T-helper 17 cell (primary cell): ENCODE results near the gene KLHDC1. TPM values are rescaled to one million over a fixed set of nuclear protein-coding genes. Genes with fewer than 3 reads are reported as not detected.
"Not testable (repeated sequence)": the region's sequence is repeated elsewhere in the genome, so short reads cannot be mapped to it uniquely, and the experiment has no call there.

Experiments used
- ATAC-seq: fragments of 150-1000 bp; cut with Tn5 transposase; 2 replicates; pipeline ENCODE4 v1.10.0; 2021; ENCODE audit warnings: mild to moderate bottlenecking, moderate library complexity
- DNase-seq, 3 donors: peaks; one replicate each; pipeline versions ENCODE4 v3.0.0 to v3.0.0-alpha.2; 2020 to 2021
- H3K9me3 ChIP-seq: one replicate; pipeline ENCODE4 v1.7.0; 2013; ENCODE audit warnings: low read length, mild to moderate bottlenecking; ENCODE audit not compliant: control insufficient read depth, poor library complexity, severe bottlenecking
- H3K27ac Mint-ChIP-seq: one replicate; pipeline ENCODE4 v1.8.0; 2022; ENCODE audit warnings: mild to moderate bottlenecking, moderate library complexity, mixed read lengths
- H3K27me3 Mint-ChIP-seq: one replicate; pipeline ENCODE4 v1.8.0; 2022; ENCODE audit warnings: mixed read lengths
- H3K36me3 Mint-ChIP-seq: one replicate; pipeline ENCODE4 v1.8.0; 2022; ENCODE audit warnings: low read depth, mixed read lengths
- H3K4me1 Mint-ChIP-seq: one replicate; pipeline ENCODE4 v1.8.0; 2022; ENCODE audit warnings: mild to moderate bottlenecking, mixed read lengths
- H3K4me3 Mint-ChIP-seq: one replicate; pipeline ENCODE4 v1.8.0; 2022; ENCODE audit warnings: mild to moderate bottlenecking, moderate library complexity, mixed read lengths
- total RNA-seq, 4 donors: library from RNA in 2 of 4; stranded (reverse) in 2 of 4; gene quantifications; one replicate each; pipeline ENCODE4 v1.2.3 and lab custom pipeline; 2022 to 2026

Gene KLHDC1
- total RNA-seq, 2 donors from 2014 or later: 7.4 to 7.5 TPM

DNA sequence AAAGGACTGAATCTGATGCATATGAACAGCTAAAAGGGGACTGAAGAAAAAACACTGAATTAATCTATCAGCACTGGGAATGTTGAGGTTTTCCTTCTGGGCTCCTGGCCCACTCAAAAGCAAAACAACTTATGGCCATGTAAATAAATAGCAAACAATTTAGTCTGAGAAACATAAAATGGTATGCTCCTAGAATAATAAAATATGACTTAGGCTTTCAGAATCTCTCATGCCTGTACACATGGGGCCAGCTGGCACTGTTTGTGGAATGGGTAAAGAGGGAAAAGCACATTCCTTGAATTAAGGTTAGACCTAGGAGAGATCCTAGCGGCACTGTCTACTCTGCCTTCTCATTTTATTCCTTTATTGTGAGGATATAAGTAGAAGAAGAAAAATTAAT, 81.2 kb downstream of the KLHDC1 start:
- ATAC-seq (no peak), DNase-seq (no peak)
- H3K9me3 ChIP-seq: no peaks in the 10 kb centered on the region
- Mint-ChIP-seq H3K36me3 (peaks cover 5% of the 10 kb centered on the region), H3K27ac (no peak overlapping the region), H3K27me3 (no peaks in the 10 kb centered on the region), H3K4me1 (peaks cover 20% of the 10 kb centered on the region), H3K4me3 (no peak overlapping the region)

DNA sequence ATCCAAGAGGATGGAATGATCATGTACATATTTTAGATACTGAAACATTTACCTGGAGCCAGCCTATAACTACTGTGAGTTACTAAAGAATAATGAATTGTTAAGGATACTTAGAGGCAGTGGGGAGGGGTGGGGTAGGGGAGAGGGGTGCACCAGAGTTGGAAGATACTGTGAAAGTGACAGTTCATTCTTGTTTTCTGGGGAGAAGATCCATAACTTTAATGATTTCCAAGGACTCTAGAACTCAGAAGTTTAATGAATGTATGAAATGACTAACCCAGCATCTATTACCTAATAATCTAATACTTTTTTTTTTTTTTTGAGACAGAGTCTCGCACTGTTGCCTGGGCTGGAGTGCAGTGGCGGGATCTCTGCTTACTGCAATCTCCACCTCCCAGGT, 85.5 kb downstream of the KLHDC1 start:
- H3K4me1 Mint-ChIP-seq: peaks cover 9% of the 10 kb centered on the region
- DNase-seq (no peak), ATAC-seq (no peak)
- H3K9me3 ChIP-seq: no peaks in the 10 kb centered on the region
- H3K27me3 Mint-ChIP-seq: no peaks in the 10 kb centered on the region
- no peak overlapping the region for H3K27ac Mint-ChIP-seq
- peaks cover 9% of the 10 kb centered on the region for H3K36me3 Mint-ChIP-seq
- H3K4me3 Mint-ChIP-seq: no peak overlapping the region

GRCh38 chr14:49781040-49781439, 88.1 kb downstream of the KLHDC1 start:
- H3K9me3 ChIP-seq, DNase-seq, H3K4me1 Mint-ChIP-seq, H3K27me3 Mint-ChIP-seq, H3K4me3 Mint-ChIP-seq, ATAC-seq, H3K36me3 Mint-ChIP-seq: not testable (repeated sequence)
- H3K27ac Mint-ChIP-seq: peak overlapping the region; percentile 43

- ATAC-seq (no peak), DNase-seq (no peak)
- peaks cover 2% of the 10 kb centered on the region for H3K4me1 Mint-ChIP-seq
- H3K4me3 Mint-ChIP-seq: no peak overlapping the region
- H3K27me3 Mint-ChIP-seq: no peaks in the 10 kb centered on the region
- no peak overlapping the region for H3K27ac Mint-ChIP-seq
- H3K9me3 ChIP-seq: no peaks in the 10 kb centered on the region
- H3K36me3 Mint-ChIP-seq: peaks cover 7% of the 10 kb centered on the region
Measured at GRCh38 chr14:49783394-49784014, 90.6 kb downstream of the KLHDC1 start.

GRCh38 chr14:49786315-49786714, 93.4 kb downstream of the KLHDC1 start:
- Mint-ChIP-seq H3K36me3 (peaks cover 8% of the 10 kb centered on the region), H3K27ac (peak overlapping the region; percentile 39), H3K27me3 (no peaks in the 10 kb centered on the region), H3K4me3 (no peak overlapping the region), H3K4me1 (peaks cover 7% of the 10 kb centered on the region)
- DNase-seq (no peak), ATAC-seq (no peak)
- H3K9me3 ChIP-seq: no peaks in the 10 kb centered on the region

- Mint-ChIP-seq H3K4me1 (peaks cover 14% of the 10 kb centered on the region), H3K36me3 (peaks cover 12% of the 10 kb centered on the region), H3K27ac (peak overlapping the region; percentile 34), H3K27me3 (no peaks in the 10 kb centered on the region), H3K4me3 (no peak overlapping the region)
- no peaks in the 10 kb centered on the region for H3K9me3 ChIP-seq
- ATAC-seq (no peak), DNase-seq (no peak)
Measured at GRCh38 chr14:49792618-49793017, 99.7 kb downstream of the KLHDC1 start.

DNA sequence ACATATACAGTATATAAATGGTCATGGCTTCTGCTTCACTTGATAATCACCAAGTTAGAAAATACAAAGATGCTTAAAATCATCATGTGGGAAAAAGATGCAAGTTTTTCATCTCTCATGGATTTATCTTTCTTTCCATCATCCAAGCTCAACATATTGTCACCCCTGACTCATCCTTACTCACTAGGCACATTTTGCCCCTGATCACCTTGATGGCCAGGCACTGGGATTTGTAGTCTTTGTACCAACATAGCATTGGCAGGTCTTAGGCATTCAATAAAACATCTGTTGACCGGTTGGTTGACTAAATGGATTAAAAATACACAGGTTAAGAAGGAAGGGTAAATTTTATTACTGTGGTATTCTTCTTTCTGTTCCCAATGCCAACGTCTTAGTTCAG, 103.1 kb downstream of the KLHDC1 start:
- DNase-seq: no peak
- peaks cover 10% of the 10 kb centered on the region for H3K36me3 Mint-ChIP-seq
- no peak for ATAC-seq
- no peaks in the 10 kb centered on the region for H3K9me3 ChIP-seq
- peak overlapping the region; percentile 73 for H3K27ac Mint-ChIP-seq
- peaks cover 6% of the 10 kb centered on the region for H3K4me1 Mint-ChIP-seq
- H3K4me3 Mint-ChIP-seq: no peak overlapping the region
- H3K27me3 Mint-ChIP-seq: no peaks in the 10 kb centered on the region

Other genes with a start within 250 kb of the KLHDC1 start
- gene RPS29, start 106.7 kb upstream of the KLHDC1 start, total RNA-seq: 1,000 to 10,000 TPM; 3,969 to 4,133 TPM
- 10 to 100 TPM in 1 of 2 donors, 1 to 10 TPM in 1; 7.4 to 10.3 TPM for gene LRR1, start 94.2 kb upstream of the KLHDC1 start, total RNA-seq
- gene RPL36AL, start 72.5 kb upstream of the KLHDC1 start, total RNA-seq: 100 to 1,000 TPM; 209 to 250 TPM
- gene MGAT2, start 72.3 kb upstream of the KLHDC1 start, total RNA-seq: 10 to 100 TPM; 30.0 to 34.5 TPM
- 10 to 100 TPM; 25.7 to 34.0 TPM for gene DNAAF2, start 57.9 kb upstream of the KLHDC1 start, total RNA-seq
- gene POLE2, start 4.9 kb upstream of the KLHDC1 start, total RNA-seq: 1 to 10 TPM; 1.0 to 2.2 TPM
- gene KLHDC2, start 75.0 kb downstream of the KLHDC1 start, total RNA-seq: 10 to 100 TPM; 73.5 to 79.2 TPM
- 10 to 100 TPM; 83.4 to 83.5 TPM for gene NEMF, start 159.7 kb downstream of the KLHDC1 start, total RNA-seq
- 10 to 100 TPM; 95.2 to 98.5 TPM for gene ARF6, start 200.0 kb downstream of the KLHDC1 start, total RNA-seq